Ramos (cell line): Measurements from ENCODE around the gene DTX2.
"Not testable (repeated sequence)": the region's sequence is repeated elsewhere in the genome, so short reads cannot be mapped to it uniquely, and the experiment has no call there.

Experiments
- in situ Hi-C: fragments of 300-500 bp; cut with MboI; formaldehyde crosslinking; loops from one replicate; pipeline ENCODE4 v1.14.3; 2022; ENCODE audit warnings: low sequenced_read_pairs; ENCODE audit not compliant: unreplicated experiment

Gene DTX2

DNA sequence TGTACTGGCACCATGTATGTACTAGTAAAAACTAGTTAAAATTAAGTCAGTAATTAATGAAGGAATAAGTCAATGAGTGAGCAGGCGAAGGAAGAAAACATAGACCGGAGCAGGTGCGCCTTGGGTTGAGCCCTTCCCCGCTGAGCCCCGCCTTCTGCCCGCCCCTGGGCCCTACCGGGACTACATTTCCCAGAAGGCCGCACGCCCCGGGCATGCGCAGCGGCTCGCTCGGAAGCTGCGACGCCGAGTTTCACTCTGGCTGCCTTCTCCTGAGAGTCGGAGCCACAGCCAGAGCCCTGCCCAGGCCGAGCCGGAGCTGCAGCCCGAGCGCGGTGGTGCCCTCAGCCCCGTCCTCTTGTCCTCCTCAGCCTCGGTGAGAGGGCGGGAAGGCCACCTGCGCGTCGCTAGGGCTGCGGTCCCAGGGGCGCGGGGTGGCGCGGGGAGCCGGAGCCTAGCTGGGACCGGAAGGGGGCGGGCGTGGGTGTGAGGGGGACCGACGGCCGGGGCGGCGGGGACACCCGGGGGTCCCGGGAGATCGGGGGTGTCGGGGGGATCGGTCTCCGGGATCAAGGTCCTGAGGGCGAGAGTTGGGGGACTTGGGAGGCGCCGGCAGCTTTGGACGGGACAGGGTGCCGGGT lies at the start of gene DTX2:
TSS of gene DTX2 (plus strand) at position 246 of the 638 bp plus-strand sequence. CDS start 18,801 bp downstream, outside the sequence.
- in situ Hi-C loops, result not testable (repeated sequence)

GRCh38 chr7:76412249-76412648 lies 49.3 kb upstream of the DTX2 start:
- in situ Hi-C loops, result no loop called here

DNA sequence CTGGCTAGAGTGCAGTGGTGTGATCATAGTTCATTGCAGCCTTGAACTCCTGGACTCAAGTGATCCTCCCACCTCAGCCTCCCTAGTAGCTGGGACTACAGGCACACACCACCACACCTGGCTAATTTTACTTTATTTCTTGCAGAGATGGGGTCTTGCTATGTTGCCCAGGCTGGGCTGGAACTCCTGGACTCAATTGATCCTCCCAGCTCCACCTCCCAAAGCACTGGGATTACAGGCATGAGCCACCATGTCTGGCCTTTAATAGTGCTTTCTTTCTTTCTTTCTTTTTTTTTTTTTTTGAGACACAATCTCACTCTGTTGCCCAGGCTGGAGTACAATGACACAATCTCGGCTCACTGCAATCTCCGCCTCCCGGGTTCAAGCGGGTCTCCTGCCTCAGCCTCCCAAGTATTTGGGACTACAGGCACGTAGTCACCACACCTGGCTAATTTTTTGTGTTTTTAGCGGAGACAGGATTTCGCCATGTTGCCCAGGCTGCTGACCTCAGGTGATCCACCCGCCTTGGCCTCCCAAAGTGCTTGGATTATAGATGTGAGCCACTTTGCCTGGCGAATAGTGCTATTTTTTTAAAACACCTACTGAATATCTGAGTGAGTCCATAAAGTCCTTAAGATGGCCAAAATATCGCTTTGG lies 43.7 kb upstream of the DTX2 start:
- in situ Hi-C loops, result not testable (repeated sequence)

- in situ Hi-C loops, result loop anchor here (10.0 kb wide), 1 partner anchor 84 kb away; no protein-coding TSS in a partner anchor
These were observed 40.4 kb upstream of the DTX2 start for GRCh38 chr7:76421097-76421496.

DNA sequence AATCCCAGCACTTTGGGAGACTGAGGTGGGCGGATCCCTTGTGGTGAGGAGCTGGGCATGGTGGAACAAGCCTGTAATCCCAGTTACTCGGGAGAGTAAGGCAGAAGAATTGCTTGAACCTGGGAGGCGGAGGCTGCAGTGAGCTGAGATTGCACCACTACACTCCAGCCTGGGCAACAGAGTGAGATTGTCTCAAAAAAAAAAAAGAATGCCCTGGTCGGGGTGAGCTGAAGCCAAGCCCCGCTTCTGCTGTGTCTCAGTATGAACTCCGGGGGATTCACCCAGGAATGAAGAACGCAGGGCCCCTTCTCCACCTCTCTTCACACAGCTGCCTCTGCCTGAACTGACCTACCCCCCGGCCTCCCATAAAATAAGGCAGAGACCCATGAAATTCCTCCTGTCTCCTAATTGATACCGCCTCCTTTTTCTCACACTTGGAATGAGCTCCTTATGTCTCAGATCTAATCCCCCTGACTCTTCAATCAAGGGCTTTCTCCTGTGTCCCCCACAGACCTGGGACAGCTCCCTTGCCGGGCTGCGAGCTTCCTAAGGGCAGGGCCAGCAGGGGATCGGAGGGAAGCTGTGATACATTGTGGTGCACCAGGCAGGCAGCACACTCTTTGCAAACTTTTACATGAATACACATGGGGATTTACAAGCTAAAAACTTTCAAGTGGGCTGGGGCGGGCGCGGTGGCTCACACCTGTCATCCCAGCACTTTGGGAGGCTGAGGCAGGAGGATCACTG lies 37.7 kb upstream of the DTX2 start:
- in situ Hi-C loops, result loop anchor here (10.0 kb wide), 1 partner anchor 81 kb away; no protein-coding TSS in a partner anchor

GRCh38 chr7:76424413-76425111 lies 36.9 kb upstream of the DTX2 start, which contains the start of gene ZP3:
Gene ZP3 (plus strand): TSS chr7:76424950. CDS start chr7:76424965, 15 bp downstream.
- in situ Hi-C loops, result loop anchor here (10.0 kb wide), 1 partner anchor 80 kb away; no protein-coding TSS in a partner anchor

- in situ Hi-C loops, result loop anchor here (10.0 kb wide), 1 partner anchor 80 kb away; no protein-coding TSS in a partner anchor
These were observed 36.4 kb upstream of the DTX2 start for GRCh38 chr7:76425156-76425555.

DNA sequence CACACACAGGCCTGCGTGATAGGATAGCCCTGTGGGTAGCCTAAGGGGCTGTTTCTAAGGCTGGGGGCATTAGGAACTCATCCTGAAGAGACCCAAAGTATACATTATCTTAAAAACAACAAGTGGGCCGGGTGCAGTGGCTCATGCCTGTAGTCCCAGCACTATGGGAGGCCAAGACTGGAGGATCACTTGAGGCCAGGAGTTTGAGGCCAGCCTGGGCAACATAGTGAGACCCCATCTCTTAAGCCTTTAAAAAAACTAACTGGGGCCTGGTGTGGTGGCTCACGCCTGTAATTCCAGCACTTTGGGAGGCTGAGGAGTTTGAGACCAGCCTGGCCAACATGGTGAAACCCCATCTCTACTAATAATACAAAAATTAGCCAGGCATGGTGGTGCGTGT lies 36.0 kb upstream of the DTX2 start:
- in situ Hi-C loops, result loop anchor here (10.0 kb wide), 1 partner anchor 79 kb away; no protein-coding TSS in a partner anchor

- in situ Hi-C loops, result loop anchor here (10.0 kb wide), 1 partner anchor 79 kb away; no protein-coding TSS in a partner anchor
These were observed 35.3 kb upstream of the DTX2 start for GRCh38 chr7:76426246-76426645.

DNA sequence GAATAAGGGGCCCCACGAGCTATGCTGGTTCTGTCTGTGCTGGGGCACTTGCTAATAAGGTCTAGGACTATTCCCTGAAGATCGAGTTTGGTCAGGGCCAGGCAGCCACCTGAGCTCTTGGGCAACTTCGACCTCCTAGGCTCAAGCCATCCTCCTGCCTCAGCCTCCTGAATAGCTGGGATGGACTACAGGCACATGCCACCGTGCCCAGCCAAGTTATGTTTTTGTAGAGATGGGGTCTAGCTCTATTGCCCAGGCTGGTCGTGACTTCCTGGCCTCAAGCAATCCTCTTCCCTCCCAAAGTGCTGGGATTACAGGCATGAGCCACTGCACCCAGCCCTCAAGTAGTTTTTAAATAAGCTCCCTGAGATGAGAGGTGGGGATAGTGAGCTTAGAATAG lies 33.9 kb upstream of the DTX2 start:
- in situ Hi-C loops, result loop anchor here (10.0 kb wide), 1 partner anchor 77 kb away; no protein-coding TSS in a partner anchor

DNA sequence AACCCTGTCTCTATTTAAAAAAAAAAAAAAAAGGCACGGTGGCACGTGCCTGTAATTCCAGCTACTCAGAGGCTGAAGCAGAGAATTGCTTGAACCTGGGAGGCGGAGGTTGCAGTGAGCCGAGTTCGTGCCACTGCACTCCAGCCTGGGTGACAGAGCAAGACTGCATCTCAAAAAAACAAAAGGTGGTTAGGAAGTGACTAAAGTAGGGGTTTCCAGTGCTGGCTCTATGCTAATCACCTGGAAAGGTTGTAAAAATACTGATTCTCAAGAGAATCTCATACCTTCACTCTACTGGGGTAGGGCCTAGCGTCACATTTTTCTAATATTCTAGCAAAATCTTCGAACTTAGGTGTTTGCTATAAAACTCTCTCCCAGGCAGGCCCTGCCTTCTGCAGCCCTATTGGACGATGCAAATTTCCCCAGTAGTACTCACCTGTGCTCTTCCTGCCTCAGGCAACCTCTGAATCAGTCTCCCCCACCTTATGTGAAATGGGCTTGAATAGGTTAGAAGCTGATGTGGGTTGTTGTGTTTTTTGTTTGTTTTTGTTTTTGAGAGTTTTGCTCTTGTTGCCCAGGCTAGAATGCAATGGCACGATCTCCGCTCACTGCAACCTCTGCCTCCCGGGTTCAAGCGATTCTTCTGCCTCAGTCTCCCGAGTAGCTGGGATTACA lies 33.2 kb upstream of the DTX2 start:
- in situ Hi-C loops, result loop anchor here (10.0 kb wide), 1 partner anchor 77 kb away; no protein-coding TSS in a partner anchor

DNA sequence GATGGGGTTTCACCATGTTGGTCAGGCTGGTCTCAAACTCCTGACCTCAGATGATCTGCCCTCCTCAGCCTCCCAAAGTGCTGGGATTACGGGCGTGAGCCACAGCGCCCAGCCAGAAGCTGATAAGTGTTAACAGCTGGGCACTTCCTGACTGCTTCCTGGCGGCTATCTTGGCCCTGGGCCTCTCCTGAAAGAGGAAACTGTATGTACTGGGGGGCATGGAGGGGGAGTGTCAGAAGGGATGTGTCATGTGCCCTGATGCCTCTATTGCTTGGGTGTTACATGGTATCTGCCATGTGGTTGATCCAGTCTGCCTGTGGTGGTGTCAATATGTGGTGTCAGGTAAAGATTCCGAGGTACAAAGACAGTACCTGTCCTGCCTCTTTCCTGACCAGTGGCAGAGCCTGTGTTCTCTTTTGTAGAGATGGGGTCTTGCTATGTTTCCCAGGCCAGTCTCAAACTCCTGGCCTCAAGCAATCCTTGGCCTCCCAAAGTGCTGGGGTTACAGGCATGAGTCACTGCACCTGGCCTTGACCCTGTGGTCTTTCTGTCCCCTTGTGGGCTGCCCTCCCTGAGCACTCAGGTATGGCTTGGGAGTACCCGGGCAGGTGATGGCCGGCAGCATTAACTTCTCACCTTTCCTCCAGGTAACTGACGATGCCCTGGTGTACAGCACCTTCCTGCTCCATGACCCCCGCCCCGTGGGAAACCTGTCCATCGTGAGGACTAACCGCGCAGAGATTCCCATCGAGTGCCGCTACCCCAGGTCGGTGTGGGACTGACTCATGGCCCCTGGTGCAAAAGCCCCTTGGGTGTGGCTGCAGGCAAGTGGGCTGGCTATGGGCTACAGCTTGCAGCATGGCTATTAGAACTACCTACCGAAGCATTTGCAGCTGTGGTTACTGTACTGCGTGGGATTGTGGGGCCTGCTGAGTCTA lies 32.4 kb upstream of the DTX2 start:
- in situ Hi-C loops, result loop anchor here (10.0 kb wide), 1 partner anchor 76 kb away; no protein-coding TSS in a partner anchor

DNA sequence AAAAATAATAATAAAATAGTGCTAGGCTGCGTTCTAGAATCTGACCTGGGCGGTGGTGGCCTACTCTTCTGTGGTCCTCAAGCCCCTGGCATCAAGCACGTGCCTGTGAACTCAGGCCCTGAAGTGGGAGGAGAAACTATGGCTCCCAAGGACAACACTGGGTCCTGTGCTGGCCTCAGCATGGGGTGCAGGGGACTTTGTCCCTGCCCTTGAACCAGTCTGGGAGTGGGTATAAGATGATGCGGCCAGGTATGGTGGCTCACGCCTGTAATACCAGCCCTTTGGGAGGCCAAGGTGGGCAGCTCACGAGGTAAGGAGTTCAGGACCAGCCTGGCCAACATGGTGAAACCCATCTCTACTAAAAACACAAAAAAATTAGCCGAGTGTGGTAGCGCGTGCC lies 31.3 kb upstream of the DTX2 start:
- in situ Hi-C loops, result no loop called here

GRCh38 chr7:76430836-76431235 lies 30.7 kb upstream of the DTX2 start:
- in situ Hi-C loops, result no loop called here

- in situ Hi-C loops, result not testable (repeated sequence)
These were observed 23.6 kb upstream of the DTX2 start for GRCh38 chr7:76437873-76438272.

GRCh38 chr7:76439120-76439888 lies 22.2 kb upstream of the DTX2 start:
- in situ Hi-C loops, result not testable (repeated sequence)

- in situ Hi-C loops, result not testable (repeated sequence)
These were observed 21.1 kb upstream of the DTX2 start for GRCh38 chr7:76440404-76440803.

DNA sequence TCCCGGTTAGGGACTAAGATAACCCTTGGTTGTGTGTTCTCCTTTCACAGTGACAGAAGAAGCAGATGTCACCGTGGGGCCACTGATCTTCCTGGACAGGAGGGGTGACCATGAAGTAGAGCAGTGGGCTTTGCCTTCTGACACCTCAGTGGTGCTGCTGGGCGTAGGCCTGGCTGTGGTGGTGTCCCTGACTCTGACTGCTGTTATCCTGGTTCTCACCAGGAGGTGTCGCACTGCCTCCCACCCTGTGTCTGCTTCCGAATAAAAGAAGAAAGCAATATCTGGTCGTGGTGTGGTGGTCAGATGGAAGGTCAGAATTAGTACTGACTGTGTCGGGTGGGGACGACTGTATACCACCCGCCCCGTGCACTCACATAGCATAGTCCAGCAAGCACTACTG lies 19.7 kb upstream of the DTX2 start:
- in situ Hi-C loops, result not testable (repeated sequence)
